Esophagus (tissue), 2 donors: ENCODE results near the gene KRT8. TPM values are rescaled to one million over a fixed set of nuclear protein-coding genes. Genes with fewer than 3 reads are reported as not detected.
"Not testable (repeated sequence)": the region's sequence is repeated elsewhere in the genome, so short reads cannot be mapped to it uniquely, and the experiment has no call there.

Experiments
- H3K27ac ChIP-seq, 2 donors: one replicate each; pipeline ENCODE4 v1.5.1; 2013; ENCODE audit warnings: low read depth in 2 of 2, mild to moderate bottlenecking in 2 of 2, inconsistent platforms in 1 of 2, low read length in 1 of 2, moderate library complexity in 1 of 2
- H3K27me3 ChIP-seq, 2 donors: one replicate each; pipeline ENCODE4 v1.6.1; 2013; ENCODE audit warnings: low read length in 2 of 2, control low read depth in 1 of 2, mild to moderate bottlenecking in 1 of 2; ENCODE audit not compliant: insufficient read depth in 2 of 2, control insufficient read depth in 1 of 2
- H3K36me3 ChIP-seq, 2 donors: one replicate each; pipeline ENCODE4 v1.6.1; 2013; ENCODE audit warnings: low read length in 1 of 2; ENCODE audit not compliant: control insufficient read depth in 2 of 2, insufficient read depth in 2 of 2
- H3K4me1 ChIP-seq, 2 donors: one replicate each; pipeline ENCODE4 v1.6.1; 2013; ENCODE audit warnings: low read length in 1 of 2; ENCODE audit not compliant: control insufficient read depth in 2 of 2, insufficient read depth in 2 of 2
- H3K4me3 ChIP-seq, 2 donors: one replicate each; pipeline ENCODE4 v1.5.1; 2013; ENCODE audit warnings: low read length in 2 of 2, mild to moderate bottlenecking in 2 of 2, low read depth in 1 of 2, moderate library complexity in 1 of 2
- H3K9me3 ChIP-seq, 2 donors: one replicate each; pipeline ENCODE4 v1.6.1; 2013; ENCODE audit warnings: mild to moderate bottlenecking in 2 of 2, low read depth in 1 of 2, low read length in 1 of 2, moderate library complexity in 1 of 2; ENCODE audit not compliant: control insufficient read depth in 2 of 2, insufficient read depth in 1 of 2
- WGBS, 2 donors: extraction: QIAGEN DNeasy Blood & Tissue Kit; methylation state at CpG; one replicate each; pipeline ENCODE4 v1.1.7; 2013; 5-methylcytosine and 5-hydroxymethylcytosine counted together
- polyA plus RNA-seq, 2 donors: library from polyadenylated mRNA; stranded (reverse); fragments of 200-250 nt; gene quantifications; one replicate each; pipeline ENCODE4 v1.2.3, GENCODE V29; 2013
- donor health status: healthy with polysubstance abuse.
- donor health status: Bipolar disorder and iron deficiency.

Gene KRT8
- polyA plus RNA-seq, 2 donors = 38.7 to 105 TPM

DNA sequence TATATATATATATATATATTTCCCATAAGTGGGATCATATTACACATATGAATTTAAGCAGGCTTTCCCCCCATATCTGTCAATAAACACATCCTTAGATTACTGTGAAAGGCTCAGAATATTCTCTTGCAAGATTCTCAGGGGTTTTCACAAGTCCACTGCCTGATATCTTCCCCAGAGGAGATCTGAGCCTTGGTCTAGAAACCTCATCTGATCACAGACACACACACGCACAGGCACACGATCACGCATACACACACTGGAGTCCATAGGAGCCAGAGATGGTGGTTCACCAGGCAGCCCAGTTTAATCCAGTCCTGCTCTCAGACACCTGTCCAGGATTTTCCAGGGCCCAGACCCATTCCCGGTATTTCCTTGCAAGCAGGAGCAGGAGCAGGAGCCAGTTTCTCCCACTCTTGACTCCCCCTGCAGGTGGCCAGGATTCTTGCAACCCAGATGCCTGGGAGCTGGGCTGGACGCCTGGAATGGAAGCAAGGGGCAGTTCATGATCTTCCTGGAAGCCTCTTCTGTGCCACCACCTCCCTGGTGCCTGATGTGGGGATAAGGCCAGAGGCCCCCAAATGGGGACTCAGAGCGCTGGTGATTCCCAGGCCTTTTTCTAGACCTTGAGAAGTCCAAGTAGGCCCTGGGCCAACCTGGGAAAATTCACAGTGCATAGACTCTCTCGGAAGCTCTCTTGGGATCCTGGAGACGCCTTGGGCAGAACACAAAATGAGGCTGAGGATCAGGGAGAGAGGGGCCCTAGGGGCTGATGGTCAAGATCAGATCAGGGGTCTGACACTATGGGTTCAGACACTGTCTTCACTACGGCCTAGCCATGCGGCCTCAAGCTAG is 39.6 kb downstream of the KRT8 start:
- 48 to 49% methylated on average over 10 of the region's 10 CpGs for WGBS, 2 donors
- Histone ChIP-seq H3K36me3 (no peaks in the 10 kb centered on the region), H3K4me3 (no peak overlapping the region), H3K27ac (peak overlapping the region; percentile 87 to 88), H3K27me3 (no peaks in the 10 kb centered on the region), H3K4me1 (peaks cover 6 to 31% of the 10 kb centered on the region in 2 donors), H3K9me3 (no peaks in the 10 kb centered on the region)

DNA sequence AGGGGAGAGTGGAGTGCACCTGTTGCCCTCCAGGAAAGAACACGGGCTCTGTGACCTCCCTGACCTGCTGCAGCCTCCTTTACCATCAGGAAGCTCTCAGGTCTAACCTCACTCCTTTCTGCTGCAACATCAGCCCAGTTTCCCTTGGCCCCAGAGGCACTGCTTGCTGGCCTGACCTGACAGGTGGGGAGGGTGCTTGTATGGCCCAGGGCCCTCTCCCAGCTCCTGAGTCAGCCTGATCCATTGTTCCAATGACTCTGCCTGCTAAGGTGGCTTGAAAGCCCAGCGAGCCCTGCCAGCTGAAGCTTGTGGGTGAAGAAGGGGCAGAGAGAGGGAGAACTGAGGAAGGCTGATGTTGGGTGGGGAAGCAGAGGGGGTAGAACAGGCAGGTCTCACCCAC is 42.9 kb downstream of the KRT8 start:
- no peaks in the 10 kb centered on the region for H3K36me3 ChIP-seq
- H3K4me3 ChIP-seq = no peak overlapping the region
- no peaks in the 10 kb centered on the region for H3K9me3 ChIP-seq
- no peaks in the 10 kb centered on the region for H3K27me3 ChIP-seq
- WGBS, 2 donors = 40 to 45% methylated on average over 2 of the region's 2 CpGs
- peak overlapping the region; percentile 84 to 92 for H3K27ac ChIP-seq
- H3K4me1 ChIP-seq = peaks cover 2 to 24% of the 10 kb centered on the region in 2 donors

GRCh38 chr12:52861511-52861910 is 43.4 kb downstream of the KRT8 start:
- H3K9me3 ChIP-seq = no peaks in the 10 kb centered on the region
- no peaks in the 10 kb centered on the region for H3K36me3 ChIP-seq
- no peak overlapping the region for H3K4me3 ChIP-seq
- WGBS, 2 donors = 75 to 82% methylated on average over 7 of the region's 7 CpGs
- H3K4me1 ChIP-seq = peaks cover 2 to 22% of the 10 kb centered on the region in 2 donors
- H3K27ac ChIP-seq = peak overlapping the region; percentile 84 to 92
- no peaks in the 10 kb centered on the region for H3K27me3 ChIP-seq

GRCh38 chr12:52860102-52860823 is 44.6 kb downstream of the KRT8 start:
- H3K9me3 ChIP-seq = no peaks in the 10 kb centered on the region
- H3K4me1 ChIP-seq = peaks cover 2 to 18% of the 10 kb centered on the region in 2 donors
- 34 to 37% methylated on average over 6 of the region's 6 CpGs for whole genome bisulfite sequencing, 2 donors
- no peak overlapping the region for H3K4me3 ChIP-seq
- no peaks in the 10 kb centered on the region for H3K27me3 ChIP-seq
- H3K27ac ChIP-seq = peak overlapping the region; percentile 95 to 99
- H3K36me3 ChIP-seq = no peaks in the 10 kb centered on the region

- H3K9me3 ChIP-seq = no peaks in the 10 kb centered on the region
- H3K4me1 ChIP-seq = peaks cover 2 to 22% of the 10 kb centered on the region in 2 donors
- H3K27ac ChIP-seq = peak overlapping the region; percentile 58 to 79
- 58 to 68% methylated on average over 3 of the region's 3 CpGs for WGBS, 2 donors
- H3K36me3 ChIP-seq = no peaks in the 10 kb centered on the region
- H3K27me3 ChIP-seq = no peaks in the 10 kb centered on the region
- no peak overlapping the region for H3K4me3 ChIP-seq
These were observed 47.4 kb downstream of the KRT8 start for GRCh38 chr12:52857500-52857899.

- no peak overlapping the region for H3K4me3 ChIP-seq
- no peaks in the 10 kb centered on the region for H3K9me3 ChIP-seq
- peaks cover 2 to 18% of the 10 kb centered on the region in 2 donors for H3K4me1 ChIP-seq
- peak overlapping the region; percentile 58 to 79 for H3K27ac ChIP-seq
- 92 to 93% methylated on average over 3 of the region's 3 CpGs for WGBS, 2 donors
- H3K27me3 ChIP-seq = no peaks in the 10 kb centered on the region
- no peaks in the 10 kb centered on the region for H3K36me3 ChIP-seq
These were observed 48.1 kb downstream of the KRT8 start for GRCh38 chr12:52856787-52857186.

GRCh38 chr12:52856077-52856476 is 48.8 kb downstream of the KRT8 start:
- H3K4me1 ChIP-seq = peaks cover 2 to 18% of the 10 kb centered on the region in 2 donors
- not testable (repeated sequence) for H3K27me3 ChIP-seq, H3K4me3 ChIP-seq, H3K36me3 ChIP-seq, H3K9me3 ChIP-seq, H3K27ac ChIP-seq
- 84 to 96% methylated on average over 2 of the region's 2 CpGs for WGBS, 2 donors

DNA sequence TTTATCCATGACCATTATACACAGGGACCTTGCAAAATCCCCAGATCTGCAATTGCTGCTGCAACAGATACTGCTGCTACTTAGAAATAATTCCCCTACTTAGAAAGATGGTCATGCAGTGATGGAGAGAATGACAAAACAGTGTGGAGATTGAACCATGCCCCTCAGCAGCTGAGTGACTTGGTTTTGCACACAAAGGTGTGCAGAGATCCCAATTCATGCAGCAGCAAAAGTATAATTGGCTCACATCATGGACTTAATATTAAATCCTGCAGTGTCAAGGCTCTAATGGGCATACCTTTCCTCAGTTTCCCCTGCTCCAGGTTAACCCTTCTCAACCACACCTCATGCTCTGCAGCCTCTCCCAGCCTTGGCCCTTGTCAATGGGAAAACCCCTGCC is 53.1 kb downstream of the KRT8 start:
- Histone ChIP-seq H3K27ac (no peak overlapping the region), H3K9me3 (no peaks in the 10 kb centered on the region), H3K4me1 (peaks cover 0 to 23% of the 10 kb centered on the region in 2 donors), H3K27me3 (no peaks in the 10 kb centered on the region), H3K4me3 (no peak overlapping the region), H3K36me3 (no peaks in the 10 kb centered on the region)

GRCh38 chr12:52850681-52851080 is 54.2 kb downstream of the KRT8 start:
- peak overlapping the region; percentile 45 to 81 for H3K27ac ChIP-seq

More at GRCh38 chr12:52850681-52851080, 54.2 kb downstream of the KRT8 start:
- H3K9me3 ChIP-seq = no peaks in the 10 kb centered on the region
- no peaks in the 10 kb centered on the region for H3K27me3 ChIP-seq
- no peak overlapping the region for H3K4me3 ChIP-seq
- peaks cover 0 to 26% of the 10 kb centered on the region in 2 donors for H3K4me1 ChIP-seq
- 78 to 86% methylated on average over 5 of the region's 5 CpGs for WGBS, 2 donors
- no peaks in the 10 kb centered on the region for H3K36me3 ChIP-seq
